K562 (cell line): ENCODE measurements around the gene DNAAF3. TPM values are rescaled to one million over a fixed set of nuclear protein-coding genes. Genes with fewer than 3 reads are reported as not detected.

ENCODE experiments used
- BRD9 ChIP-seq: fragments of 450-650 bp; IDR thresholded peaks from 2 replicates; pipeline ENCODE4 v1.6.1; 2018; ENCODE audit warnings: low read depth; ENCODE audit not compliant: partially characterized antibody
- CBFA2T3 ChIP-seq: fragments of 450-650 bp; IDR thresholded peaks from 2 replicates; pipeline ENCODE4 v1.6.1; 2017
- MTA1 ChIP-seq: fragments of 450-650 bp; IDR thresholded peaks from 2 replicates; pipeline ENCODE4 v1.6.1; 2017; ENCODE audit warnings: borderline replicate concordance
- RFX1 ChIP-seq: fragments of 450-650 bp; IDR thresholded peaks from 2 replicates; pipeline ENCODE4 v1.6.1; 2016; ENCODE audit warnings: mild to moderate bottlenecking, moderate library complexity
- SMARCC2 ChIP-seq: fragments of 450-650 bp; IDR thresholded peaks from 2 replicates; pipeline ENCODE4 v1.6.1; 2017; ENCODE audit warnings: antibody characterized with exemption, moderate library complexity, mild to moderate bottlenecking, low read depth
- SRSF1 ChIP-seq: fragments of 200-400 bp; formaldehyde crosslinking; IDR thresholded peaks from 2 replicates; pipeline ENCODE4 v1.6.1; 2017; ENCODE audit warnings: mild to moderate bottlenecking, low read depth, low read length, moderate library complexity
- SRSF7 ChIP-seq: fragments of 200-400 bp; formaldehyde crosslinking; optimal IDR thresholded peaks from 2 replicates; pipeline ENCODE3; 2017; ENCODE audit warnings: mild to moderate bottlenecking, low read depth, low read length
- YY1 ChIP-seq, 3 experiments: IDR thresholded peaks; 2 replicates each; pipeline ENCODE4 v1.6.1; 2011; ENCODE audit warnings: low read length in 2 of 3, mild to moderate bottlenecking in 2 of 3, moderate library complexity in 2 of 3, borderline replicate concordance in 1 of 3, control low read depth in 1 of 3, low read depth in 1 of 3; ENCODE audit not compliant: insufficient read depth in 3 of 3, insufficient replicate concordance in 2 of 3, control insufficient read depth in 1 of 3, insufficient read length in 1 of 3; ENCODE audit errors: extremely low read depth in 1 of 3
- ZBTB1 ChIP-seq: sonication (generic); formaldehyde crosslinking; IDR thresholded peaks from 2 replicates; pipeline ENCODE4 v1.8.1; 2023; ENCODE audit warnings: missing genetic modification reagents, low read depth, mild to moderate bottlenecking, borderline replicate concordance
- ZNF644 ChIP-seq: fragments of 200-800 bp; sonication (Bioruptor generic); IDR thresholded peaks from 2 replicates; pipeline ENCODE4 v1.6.1; 2016; ENCODE audit warnings: low read depth, missing genetic modification characterization, missing compliant biosample characterization
- polyA plus RNA-seq, 8 experiments: library from polyadenylated mRNA; depleted of rRNA in 4 of 8; stranded (reverse) in 5 of 8; unstranded in 3 of 8; fragments of >200 nt; fragmentation: Nextera tagmentation in 2 of 8; fragmentation: Illumina TruSeq in 1 of 8; extraction: Ambion mirVana in 2 of 8; extraction: Trizol in 1 of 8; gene quantifications; 2 replicates each; pipeline versions ENCODE4 v1.2.1 to v1.2.3, GENCODE V29; 2011 to 2014; ENCODE audit warnings: inconsistent platforms in 1 of 8, missing spikeins in 1 of 8
- total RNA-seq, 7 experiments: library from RNA; depleted of rRNA in 6 of 7; stranded (reverse); fragments of >200 nt in 6 of 7; fragmentation: Illumina TruSeq in 2 of 7; extraction: Trizol in 2 of 7; gene quantifications; 2 replicates each; pipeline versions ENCODE4 v1.2.1 to v1.2.3, GENCODE V29; 2011 to 2021; ENCODE audit warnings: low replicate concordance in 1 of 7
- TF ChIP-seq, protein P1 (sequence below): fragments of 150-350 bp; conservative IDR thresholded peaks from 2 replicates; pipeline ENCODE4 v1.6.1; 2014; ENCODE audit warnings: low read length
- TF ChIP-seq, protein P2 (sequence below): sonication (generic); formaldehyde crosslinking; IDR thresholded peaks from 2 replicates; pipeline ENCODE4 v1.4.0; 2020; ENCODE audit warnings: mild to moderate bottlenecking, missing genetic modification reagents
- TF ChIP-seq, protein P3 (sequence below): fragments of 250-450 bp; sonication (Bioruptor Pico); IDR thresholded peaks from 2 replicates; pipeline ENCODE4 v1.8.0; 2021; ENCODE audit warnings: moderate library complexity, mild to moderate bottlenecking, inconsistent platforms
- TF ChIP-seq, protein P4 (sequence below), 2 experiments: IDR thresholded peaks in 1 of 2; conservative IDR thresholded peaks in 1 of 2; 2 replicates each; pipeline ENCODE4 v1.6.1; 2016; ENCODE audit warnings: low read depth in 2 of 2, mild to moderate bottlenecking in 1 of 2, missing compliant biosample characterization in 1 of 2, missing genetic modification characterization in 1 of 2, moderate library complexity in 1 of 2

DNAAF3 gene
- total and polyA plus RNA-seq, 9 of the 15 experiments (the other 6 are each of a cell fraction or from before 2014, with no cell fraction given): 21.6 to 61.5 (median 43.0) TPM

DNA sequence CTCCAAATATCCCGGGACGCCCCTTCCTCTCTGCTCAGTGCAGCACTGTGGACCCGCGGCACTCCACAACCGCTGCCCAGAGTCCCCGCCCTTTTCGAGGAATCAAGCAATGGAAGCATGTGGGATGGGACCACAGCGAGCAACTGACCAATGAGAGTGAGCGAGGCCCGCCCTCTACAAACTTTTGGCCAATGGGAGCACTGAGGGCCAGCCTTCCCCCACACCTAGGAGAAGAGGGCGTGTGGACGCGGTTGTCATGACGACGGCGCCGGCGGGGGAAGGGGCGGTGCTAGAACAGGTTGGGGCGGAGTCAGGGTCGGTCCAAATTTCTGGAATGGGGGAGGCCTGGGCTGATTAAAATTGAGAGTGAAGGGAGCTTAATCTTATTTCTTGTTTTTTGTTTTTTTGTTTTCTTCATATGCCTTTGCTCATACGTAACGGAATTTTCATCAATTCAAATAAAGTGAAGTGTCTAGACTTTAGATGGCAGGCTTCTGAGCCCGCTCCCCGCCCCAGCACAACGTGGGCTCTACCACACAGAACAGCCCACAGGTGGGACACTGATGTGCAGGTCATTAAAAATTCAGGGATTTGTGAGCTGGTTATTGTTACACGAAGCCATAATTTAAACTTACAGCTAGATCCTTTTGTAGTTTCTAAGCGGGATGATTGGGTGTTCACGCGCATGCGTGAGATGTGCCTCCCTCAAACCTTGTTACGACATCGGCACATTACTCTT, at the start of gene DNAAF3 (continued):
- TF ChIP-seq, protein P1, sequence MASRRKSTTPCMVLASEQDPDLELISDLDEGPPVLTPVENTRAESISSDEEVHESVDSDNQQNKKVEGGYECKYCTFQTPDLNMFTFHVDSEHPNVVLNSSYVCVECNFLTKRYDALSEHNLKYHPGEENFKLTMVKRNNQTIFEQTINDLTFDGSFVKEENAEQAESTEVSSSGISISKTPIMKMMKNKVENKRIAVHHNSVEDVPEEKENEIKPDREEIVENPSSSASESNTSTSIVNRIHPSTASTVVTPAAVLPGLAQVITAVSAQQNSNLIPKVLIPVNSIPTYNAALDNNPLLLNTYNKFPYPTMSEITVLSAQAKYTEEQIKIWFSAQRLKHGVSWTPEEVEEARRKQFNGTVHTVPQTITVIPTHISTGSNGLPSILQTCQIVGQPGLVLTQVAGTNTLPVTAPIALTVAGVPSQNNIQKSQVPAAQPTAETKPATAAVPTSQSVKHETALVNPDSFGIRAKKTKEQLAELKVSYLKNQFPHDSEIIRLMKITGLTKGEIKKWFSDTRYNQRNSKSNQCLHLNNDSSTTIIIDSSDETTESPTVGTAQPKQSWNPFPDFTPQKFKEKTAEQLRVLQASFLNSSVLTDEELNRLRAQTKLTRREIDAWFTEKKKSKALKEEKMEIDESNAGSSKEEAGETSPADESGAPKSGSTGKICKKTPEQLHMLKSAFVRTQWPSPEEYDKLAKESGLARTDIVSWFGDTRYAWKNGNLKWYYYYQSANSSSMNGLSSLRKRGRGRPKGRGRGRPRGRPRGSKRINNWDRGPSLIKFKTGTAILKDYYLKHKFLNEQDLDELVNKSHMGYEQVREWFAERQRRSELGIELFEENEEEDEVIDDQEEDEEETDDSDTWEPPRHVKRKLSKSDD: no peak
- TF ChIP-seq MTA1: no peak
- TF ChIP-seq YY1 (IDR thresholded peaks at IDR 0.05; ENCODE audit: borderline replicate concordance in 1 of 3, control insufficient read depth in 1 of 3, extremely low read depth in 1 of 3, insufficient read depth in 3 of 3, insufficient read length in 1 of 3, insufficient replicate concordance in 2 of 3, low read depth in 1 of 3, low read length in 2 of 3): peak in 1 of 3 experiments; percentile 45
- no peak for TF ChIP-seq BRD9
- TF ChIP-seq, protein P2, sequence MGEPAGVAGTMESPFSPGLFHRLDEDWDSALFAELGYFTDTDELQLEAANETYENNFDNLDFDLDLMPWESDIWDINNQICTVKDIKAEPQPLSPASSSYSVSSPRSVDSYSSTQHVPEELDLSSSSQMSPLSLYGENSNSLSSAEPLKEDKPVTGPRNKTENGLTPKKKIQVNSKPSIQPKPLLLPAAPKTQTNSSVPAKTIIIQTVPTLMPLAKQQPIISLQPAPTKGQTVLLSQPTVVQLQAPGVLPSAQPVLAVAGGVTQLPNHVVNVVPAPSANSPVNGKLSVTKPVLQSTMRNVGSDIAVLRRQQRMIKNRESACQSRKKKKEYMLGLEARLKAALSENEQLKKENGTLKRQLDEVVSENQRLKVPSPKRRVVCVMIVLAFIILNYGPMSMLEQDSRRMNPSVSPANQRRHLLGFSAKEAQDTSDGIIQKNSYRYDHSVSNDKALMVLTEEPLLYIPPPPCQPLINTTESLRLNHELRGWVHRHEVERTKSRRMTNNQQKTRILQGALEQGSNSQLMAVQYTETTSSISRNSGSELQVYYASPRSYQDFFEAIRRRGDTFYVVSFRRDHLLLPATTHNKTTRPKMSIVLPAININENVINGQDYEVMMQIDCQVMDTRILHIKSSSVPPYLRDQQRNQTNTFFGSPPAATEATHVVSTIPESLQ (CRISPR knock-in tag): no peak
- TF ChIP-seq RFX1: peak; percentile 100
- no peak for TF ChIP-seq SRSF1
- no peak for TF ChIP-seq ZBTB1
- TF ChIP-seq CBFA2T3: no peak
- TF ChIP-seq SMARCC2: no peak
- TF ChIP-seq, protein P3, sequence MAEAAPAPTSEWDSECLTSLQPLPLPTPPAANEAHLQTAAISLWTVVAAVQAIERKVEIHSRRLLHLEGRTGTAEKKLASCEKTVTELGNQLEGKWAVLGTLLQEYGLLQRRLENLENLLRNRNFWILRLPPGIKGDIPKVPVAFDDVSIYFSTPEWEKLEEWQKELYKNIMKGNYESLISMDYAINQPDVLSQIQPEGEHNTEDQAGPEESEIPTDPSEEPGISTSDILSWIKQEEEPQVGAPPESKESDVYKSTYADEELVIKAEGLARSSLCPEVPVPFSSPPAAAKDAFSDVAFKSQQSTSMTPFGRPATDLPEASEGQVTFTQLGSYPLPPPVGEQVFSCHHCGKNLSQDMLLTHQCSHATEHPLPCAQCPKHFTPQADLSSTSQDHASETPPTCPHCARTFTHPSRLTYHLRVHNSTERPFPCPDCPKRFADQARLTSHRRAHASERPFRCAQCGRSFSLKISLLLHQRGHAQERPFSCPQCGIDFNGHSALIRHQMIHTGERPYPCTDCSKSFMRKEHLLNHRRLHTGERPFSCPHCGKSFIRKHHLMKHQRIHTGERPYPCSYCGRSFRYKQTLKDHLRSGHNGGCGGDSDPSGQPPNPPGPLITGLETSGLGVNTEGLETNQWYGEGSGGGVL (CRISPR knock-in tag): no peak
- TF ChIP-seq ZNF644 (tag): no peak
- no peak for TF ChIP-seq SRSF7
- TF ChIP-seq, protein P4, sequence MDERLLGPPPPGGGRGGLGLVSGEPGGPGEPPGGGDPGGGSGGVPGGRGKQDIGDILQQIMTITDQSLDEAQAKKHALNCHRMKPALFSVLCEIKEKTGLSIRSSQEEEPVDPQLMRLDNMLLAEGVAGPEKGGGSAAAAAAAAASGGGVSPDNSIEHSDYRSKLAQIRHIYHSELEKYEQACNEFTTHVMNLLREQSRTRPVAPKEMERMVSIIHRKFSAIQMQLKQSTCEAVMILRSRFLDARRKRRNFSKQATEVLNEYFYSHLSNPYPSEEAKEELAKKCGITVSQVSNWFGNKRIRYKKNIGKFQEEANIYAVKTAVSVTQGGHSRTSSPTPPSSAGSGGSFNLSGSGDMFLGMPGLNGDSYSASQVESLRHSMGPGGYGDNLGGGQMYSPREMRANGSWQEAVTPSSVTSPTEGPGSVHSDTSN (CRISPR knock-in tag; IDR thresholded peaks at IDR 0.05; ENCODE audit: low read depth): no peak
- TF ChIP-seq, protein P4 (tag; conservative IDR thresholded peaks at IDR 0.05; ENCODE audit: low read depth): no peak
